Astrocyte of the cerebellum (primary cell): ENCODE measurements around the gene CAMTA1.

Experiments used
- DNase-seq: peaks from one replicate; pipeline ENCODE4 v3.0.0-alpha.2; 2011; ENCODE audit warnings: low read depth
- H3K4me3 ChIP-seq: 2 replicates; pipeline ENCODE4 v1.5.1; 2011; ENCODE audit warnings: mild to moderate bottlenecking, low read depth, low read length, moderate library complexity
- CTCF ChIP-seq: IDR thresholded peaks from 2 replicates; pipeline ENCODE4 v1.5.1; 2012; ENCODE audit warnings: low read length, low read depth, moderate library complexity, mild to moderate bottlenecking; ENCODE audit errors: missing control alignments
- in situ Hi-C: cut with HindIII; loops from 2 replicates; pipeline ENCODE4 v1.10.0; 2017; ENCODE audit warnings: low sequenced_read_pairs

The CAMTA1 gene

GRCh38 chr1:7629011-7629410, 843.8 kb downstream of the CAMTA1 start:
- no peak for TF ChIP-seq CTCF
- no peak overlapping the region for H3K4me3 ChIP-seq
- in situ Hi-C loops: no loop called here
- no peak for DNase-seq

GRCh38 chr1:7629465-7630195, 844.4 kb downstream of the CAMTA1 start:
- no peak for DNase-seq
- no peak overlapping the region for H3K4me3 ChIP-seq
- TF ChIP-seq CTCF: no peak
- in situ Hi-C loops: no loop called here

- H3K4me3 ChIP-seq: no peak overlapping the region
- in situ Hi-C loops: no loop called here
- TF ChIP-seq CTCF: no peak
- no peak for DNase-seq
Measured at GRCh38 chr1:7630378-7630777, 845.1 kb downstream of the CAMTA1 start.

- H3K4me3 ChIP-seq: no peak overlapping the region
- in situ Hi-C loops: no loop called here
- TF ChIP-seq CTCF: no peak
- no peak for DNase-seq
Measured at GRCh38 chr1:7632176-7632575, 846.9 kb downstream of the CAMTA1 start.

- DNase-seq: no peak
- H3K4me3 ChIP-seq: no peak overlapping the region
- in situ Hi-C loops: no loop called here
- no peak for TF ChIP-seq CTCF
Measured at GRCh38 chr1:7632681-7633080, 847.4 kb downstream of the CAMTA1 start.

- TF ChIP-seq CTCF: no peak
- in situ Hi-C loops: no loop called here
- DNase-seq: no peak
- H3K4me3 ChIP-seq: no peak overlapping the region
Measured at GRCh38 chr1:7633506-7634245, 848.4 kb downstream of the CAMTA1 start.
